LNCaP clone FGC (cell line): ENCODE results near the gene OMA1.

Source experiments
- DNase-seq: peaks from one replicate; pipeline ENCODE4 v3.0.0-alpha.2; 2011; ENCODE audit warnings: low read depth
- H3K4me3 ChIP-seq: 2 replicates; pipeline ENCODE4 v1.5.1; 2011; ENCODE audit warnings: mild to moderate bottlenecking, low read depth, low read length, control low read depth
- TF ChIP-seq, protein P1 (sequence below): IDR thresholded peaks from 2 replicates; pipeline ENCODE4 v1.5.1; 2012; ENCODE audit warnings: mild to moderate bottlenecking; ENCODE audit not compliant: control insufficient read depth, insufficient read depth; ENCODE audit errors: extremely low read depth

Gene OMA1

GRCh38 chr1:58580186-58580585 is 33.7 kb upstream of the OMA1 start:
- TF ChIP-seq, protein P1, sequence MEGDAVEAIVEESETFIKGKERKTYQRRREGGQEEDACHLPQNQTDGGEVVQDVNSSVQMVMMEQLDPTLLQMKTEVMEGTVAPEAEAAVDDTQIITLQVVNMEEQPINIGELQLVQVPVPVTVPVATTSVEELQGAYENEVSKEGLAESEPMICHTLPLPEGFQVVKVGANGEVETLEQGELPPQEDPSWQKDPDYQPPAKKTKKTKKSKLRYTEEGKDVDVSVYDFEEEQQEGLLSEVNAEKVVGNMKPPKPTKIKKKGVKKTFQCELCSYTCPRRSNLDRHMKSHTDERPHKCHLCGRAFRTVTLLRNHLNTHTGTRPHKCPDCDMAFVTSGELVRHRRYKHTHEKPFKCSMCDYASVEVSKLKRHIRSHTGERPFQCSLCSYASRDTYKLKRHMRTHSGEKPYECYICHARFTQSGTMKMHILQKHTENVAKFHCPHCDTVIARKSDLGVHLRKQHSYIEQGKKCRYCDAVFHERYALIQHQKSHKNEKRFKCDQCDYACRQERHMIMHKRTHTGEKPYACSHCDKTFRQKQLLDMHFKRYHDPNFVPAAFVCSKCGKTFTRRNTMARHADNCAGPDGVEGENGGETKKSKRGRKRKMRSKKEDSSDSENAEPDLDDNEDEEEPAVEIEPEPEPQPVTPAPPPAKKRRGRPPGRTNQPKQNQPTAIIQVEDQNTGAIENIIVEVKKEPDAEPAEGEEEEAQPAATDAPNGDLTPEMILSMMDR: no peak
- no peak for DNase-seq
- H3K4me3 ChIP-seq: no peak overlapping the region

DNA sequence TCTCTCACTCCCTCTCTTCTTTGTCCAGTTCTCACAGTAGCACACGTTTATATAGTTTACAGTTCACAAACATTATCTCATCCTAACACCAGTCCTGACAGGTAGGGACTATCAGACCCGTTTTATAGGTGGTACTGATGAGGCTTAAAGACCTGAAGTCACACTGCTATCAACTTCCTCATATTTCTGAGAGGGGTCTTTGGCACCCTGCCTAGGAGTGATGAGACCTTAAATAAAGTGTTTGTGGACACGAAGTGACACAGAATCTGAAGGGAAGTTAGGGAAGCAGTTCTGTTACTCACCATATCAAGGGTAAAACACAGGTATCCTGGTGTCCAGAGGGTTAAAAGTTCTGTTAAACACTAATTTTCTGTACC is 31.1 kb upstream of the OMA1 start:
- no peak for DNase-seq
- TF ChIP-seq, protein P1: no peak
- H3K4me3 ChIP-seq: peak overlapping the region; percentile 35

DNA sequence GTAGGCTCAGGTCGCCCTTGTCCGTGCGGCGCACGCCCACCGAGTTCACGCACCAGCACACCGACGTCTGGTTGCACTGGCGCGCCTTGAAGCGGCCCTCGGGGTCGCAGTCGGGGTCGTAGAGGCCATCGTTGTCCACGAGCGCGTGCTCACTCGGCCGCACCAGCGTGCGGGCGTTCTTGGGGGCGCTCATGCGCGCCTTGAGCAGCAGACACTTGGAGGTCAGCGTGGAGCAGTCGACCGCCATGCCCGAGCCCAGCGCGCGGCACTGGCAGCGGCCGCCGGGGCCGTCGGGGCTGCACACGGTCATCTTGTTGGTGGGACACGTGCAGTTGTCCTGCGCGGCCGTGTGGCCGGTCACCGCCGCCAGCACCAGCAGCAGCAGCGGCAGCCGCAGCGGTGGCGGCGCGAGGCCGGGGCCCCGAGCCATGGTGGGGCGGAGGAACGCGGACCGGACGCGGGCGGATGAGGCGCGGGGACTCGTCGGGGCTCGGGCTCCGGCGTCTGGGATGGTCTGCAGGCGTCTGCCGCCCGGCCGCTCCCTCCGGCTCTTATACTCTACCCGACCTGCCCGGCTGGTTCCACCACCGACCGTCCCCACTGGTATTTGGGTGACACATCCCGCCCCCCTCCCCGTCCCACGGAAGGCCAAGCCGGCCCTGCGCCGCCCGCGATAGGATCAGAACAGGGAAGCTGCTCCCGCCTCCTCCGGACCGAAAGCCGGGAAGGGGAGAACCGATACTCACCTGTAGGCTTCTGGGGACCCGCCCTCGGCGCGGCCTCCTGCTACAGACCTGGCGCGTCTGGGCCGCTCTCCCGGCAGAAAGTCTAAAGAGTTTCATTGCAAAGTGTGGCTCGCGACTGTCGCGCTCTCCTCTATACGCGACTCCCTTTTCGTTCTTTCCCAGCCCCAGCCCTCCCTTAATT is 30.5 kb upstream of the OMA1 start, which contains the start of gene TACSTD2:
TACSTD2 (minus strand) TSS at position 526 of the 927 bp plus-strand sequence; CDS start at position 430, 96 bp downstream.
- TF ChIP-seq, protein P1: no peak
- H3K4me3 ChIP-seq: peak within 1 kb of the TSS; percentile 35
- peak; percentile 41 for DNase-seq

GRCh38 chr1:58576325-58576726 is 29.8 kb upstream of the OMA1 start:
- TF ChIP-seq, protein P1: no peak
- H3K4me3 ChIP-seq: no peak overlapping the region
- DNase-seq: no peak

GRCh38 chr1:58575551-58576324 is 29.2 kb upstream of the OMA1 start:
- TF ChIP-seq, protein P1: no peak
- no peak for DNase-seq
- no peak overlapping the region for H3K4me3 ChIP-seq

DNA sequence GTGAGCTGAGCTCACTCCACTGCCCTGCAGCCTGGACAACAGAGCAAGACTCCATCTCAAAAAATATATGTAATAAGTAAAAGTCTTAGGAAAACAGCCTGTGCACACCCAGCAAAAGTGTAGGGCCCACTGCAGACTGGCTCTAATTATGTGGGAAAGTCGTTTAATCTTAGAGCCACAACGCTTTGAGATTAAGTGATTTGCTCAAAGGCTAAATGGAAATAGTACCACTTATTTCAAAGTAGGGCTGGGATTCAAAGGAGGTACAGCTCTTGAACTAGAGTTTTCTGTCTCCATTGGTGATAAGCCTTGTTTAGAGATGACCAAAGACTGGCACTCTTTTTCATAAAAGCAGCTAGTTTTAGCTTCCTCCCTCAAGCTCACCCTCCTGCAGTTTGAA is 28.3 kb upstream of the OMA1 start:
- TF ChIP-seq, protein P1: no peak
- no peak overlapping the region for H3K4me3 ChIP-seq
- DNase-seq: no peak
